T1000 (cell line): Measurements from ENCODE around the gene TPPP.
"Not testable (repeated sequence)": the region's sequence is repeated elsewhere in the genome, so short reads cannot be mapped to it uniquely, and the experiment has no call there.

Source experiments
- DNase-seq: peaks from one replicate; lab custom pipeline; 2025; ENCODE audit warnings: mixed read lengths; lab: John Stamatoyannopoulos, UW

TPPP gene

DNA sequence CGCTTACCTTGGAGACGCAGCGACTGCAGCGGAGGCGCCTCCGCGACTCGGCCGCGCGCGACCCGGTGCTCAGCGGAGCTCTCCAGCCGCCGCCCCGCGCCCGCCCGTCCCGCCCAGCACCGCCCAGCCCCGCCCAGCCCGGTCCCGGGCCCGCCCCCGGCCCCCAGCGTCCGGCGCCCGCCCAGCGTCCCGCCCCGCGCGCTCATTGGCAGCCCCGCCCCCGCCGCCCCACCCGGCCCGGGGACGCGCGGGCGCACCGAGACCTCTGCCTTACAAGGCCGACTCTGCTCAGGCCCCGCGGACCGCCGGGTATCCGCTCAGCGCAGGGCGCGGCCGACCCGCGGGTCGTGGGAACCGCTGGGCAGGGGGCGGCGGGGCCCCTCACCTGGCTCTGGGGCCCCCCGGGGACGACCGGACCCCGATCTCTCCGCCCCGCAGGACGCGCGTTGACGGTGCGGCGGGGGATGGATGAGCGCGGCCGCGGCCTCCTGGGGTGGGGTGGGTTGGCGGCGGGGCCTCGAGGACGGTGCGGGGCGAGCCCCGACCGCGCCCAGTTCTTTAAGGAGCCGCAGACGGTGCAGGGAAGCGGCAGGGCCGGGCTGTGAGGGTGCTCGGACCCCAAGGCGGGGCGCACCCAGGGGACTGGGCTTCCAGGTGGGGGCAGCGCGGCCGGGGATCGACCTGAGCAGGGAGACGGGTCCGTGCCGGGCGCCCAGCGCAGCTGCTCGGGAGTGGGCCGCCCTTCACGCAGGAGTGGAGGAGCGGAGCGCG, at the start of gene TPPP:
TPPP (minus strand) TSS at position 82 of the 771 bp plus-strand sequence. CDS start 15,292 bp downstream, outside the sequence.
- peak; percentile 40 for DNase-seq

GRCh38 chr5:742276-742675, 49.1 kb upstream of the TPPP start:
- DNase-seq = not testable (repeated sequence)

DNA sequence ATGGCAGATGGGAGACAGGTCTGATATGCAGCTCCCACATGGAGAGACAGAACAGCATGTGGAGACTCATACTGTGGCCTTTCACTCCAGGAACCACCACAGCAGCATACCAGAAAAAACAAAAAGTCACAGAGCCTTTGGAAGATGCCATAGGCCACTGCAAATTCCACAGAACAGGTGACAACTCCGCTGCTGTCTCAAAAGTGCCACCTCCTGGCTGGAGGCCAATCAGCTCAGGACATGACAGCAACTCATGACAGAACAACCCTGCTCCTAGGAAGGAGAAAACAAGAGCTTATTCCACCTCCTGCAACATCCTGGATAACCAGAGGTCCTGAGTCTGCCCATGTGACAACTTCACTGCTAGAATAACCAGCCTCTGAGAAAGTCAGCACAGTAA, 41.0 kb upstream of the TPPP start:
- DNase-seq = not testable (repeated sequence)

DNA sequence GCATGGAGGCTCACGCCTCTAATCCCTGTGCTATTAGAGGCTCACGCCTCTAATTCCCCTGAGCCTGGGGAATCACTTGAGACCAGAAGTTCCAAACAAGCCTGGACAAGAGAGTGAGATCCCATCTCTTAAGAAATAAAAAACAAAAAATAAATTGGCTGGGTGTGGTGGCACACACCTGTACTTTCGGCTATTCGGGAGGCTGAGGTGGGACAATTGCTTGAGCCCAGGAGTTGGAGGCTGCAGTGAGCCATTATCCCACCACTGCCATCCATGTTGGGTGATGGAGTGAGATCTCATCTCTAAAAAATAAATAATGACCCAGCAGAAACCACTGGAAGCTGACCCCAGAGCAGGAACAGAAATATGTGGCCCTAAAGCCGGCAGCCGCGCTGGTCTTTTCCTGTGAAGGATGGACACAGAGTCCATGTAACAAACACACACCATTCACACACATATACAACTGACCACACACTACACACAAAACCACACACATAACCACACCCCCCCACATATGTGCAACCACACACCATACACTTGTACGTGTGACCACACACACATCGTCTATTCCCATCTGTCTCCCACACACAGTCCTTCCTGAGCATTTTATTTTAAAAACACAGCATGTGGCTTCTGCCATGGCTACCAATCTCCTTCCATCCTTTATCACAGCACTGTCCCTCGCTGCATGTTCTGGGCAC, 39.8 kb upstream of the TPPP start:
- DNase-seq = not testable (repeated sequence)

DNA sequence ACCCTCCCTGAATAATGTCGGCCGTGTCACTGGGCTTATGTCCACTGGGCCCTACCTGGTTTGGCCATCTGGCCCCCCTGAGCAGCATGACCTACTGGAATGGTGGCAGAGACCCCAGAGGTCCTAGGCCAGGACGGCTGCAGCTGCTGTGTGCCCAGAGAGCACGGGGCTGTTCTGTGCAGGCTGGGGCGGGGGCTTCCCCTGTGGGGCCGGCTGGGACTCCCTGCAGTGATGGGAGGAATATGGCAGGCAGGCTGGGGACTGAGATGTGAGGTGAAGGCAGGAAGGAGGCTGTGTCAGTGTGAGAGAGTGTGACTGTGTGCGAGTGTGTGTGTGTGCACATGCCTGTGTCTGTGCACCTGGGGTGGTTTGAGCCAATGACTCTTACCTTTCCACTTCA, 36.1 kb upstream of the TPPP start:
- DNase-seq = not testable (repeated sequence)

GRCh38 chr5:727087-727486, 33.9 kb upstream of the TPPP start:
- DNase-seq = not testable (repeated sequence)

DNA sequence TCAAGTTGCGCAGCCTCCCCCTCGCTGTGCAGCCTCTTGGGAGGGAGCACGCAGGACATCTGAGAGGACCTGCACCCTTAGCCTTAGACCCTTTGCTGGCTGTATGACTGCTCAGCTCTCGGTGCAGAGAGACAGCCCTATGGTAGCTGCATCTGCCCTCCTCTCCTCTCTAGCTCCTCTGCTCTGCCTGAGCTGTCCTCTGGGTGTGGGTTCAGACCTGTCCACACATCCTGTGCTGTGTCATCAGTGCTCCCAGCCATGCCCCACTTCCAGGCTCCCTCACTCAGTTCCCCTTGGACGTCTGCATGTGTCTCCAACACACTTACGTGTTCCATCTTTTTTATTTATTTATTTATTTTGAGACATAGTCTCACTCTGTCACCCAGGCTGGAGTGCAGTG, 30.7 kb upstream of the TPPP start:
- not testable (repeated sequence) for DNase-seq

DNA sequence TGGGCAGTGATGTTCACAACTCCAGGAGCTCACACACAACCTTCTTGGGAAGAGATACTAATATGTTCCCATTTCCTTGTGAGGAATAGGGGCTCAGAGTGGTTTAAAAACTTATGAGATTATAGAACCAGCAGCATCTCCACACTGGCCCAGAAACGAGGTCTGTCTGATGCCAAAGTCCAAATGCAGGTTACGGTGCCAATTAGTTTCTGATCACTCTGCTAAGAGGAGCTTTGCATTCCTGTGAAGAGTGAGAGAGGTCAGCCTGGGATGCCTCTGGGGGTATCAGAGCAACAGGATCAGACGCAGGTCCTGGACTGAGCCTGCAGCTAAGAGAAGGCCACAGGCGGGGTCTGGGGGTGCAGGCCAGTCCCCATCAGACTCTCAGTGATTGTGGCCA, 30.2 kb upstream of the TPPP start:
- not testable (repeated sequence) for DNase-seq

- DNase-seq = not testable (repeated sequence)
Observed at GRCh38 chr5:719379-719778, 26.2 kb upstream of the TPPP start.

DNA sequence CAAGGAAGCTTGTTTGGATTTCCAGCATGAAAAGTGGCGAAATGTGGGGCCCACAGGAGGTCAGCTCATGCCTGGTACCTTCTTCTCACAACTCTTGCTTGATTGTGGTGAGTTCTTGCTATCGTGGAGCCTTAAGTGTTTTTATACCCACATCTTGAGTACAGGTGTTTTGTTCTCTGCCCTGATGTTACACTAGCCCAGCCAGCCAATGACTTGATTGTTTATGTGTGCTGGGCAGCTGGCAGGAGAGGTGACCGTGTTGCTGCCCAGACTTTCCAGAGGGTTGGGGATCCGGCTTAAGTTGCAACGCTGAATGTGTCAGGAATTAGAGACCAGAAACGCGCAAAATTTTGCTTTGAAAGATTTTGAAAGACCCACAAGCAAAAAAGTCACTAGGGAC, 24.0 kb upstream of the TPPP start:
- DNase-seq = no peak

- not testable (repeated sequence) for DNase-seq
Observed at GRCh38 chr5:716740-717139, 23.6 kb upstream of the TPPP start.

DNA sequence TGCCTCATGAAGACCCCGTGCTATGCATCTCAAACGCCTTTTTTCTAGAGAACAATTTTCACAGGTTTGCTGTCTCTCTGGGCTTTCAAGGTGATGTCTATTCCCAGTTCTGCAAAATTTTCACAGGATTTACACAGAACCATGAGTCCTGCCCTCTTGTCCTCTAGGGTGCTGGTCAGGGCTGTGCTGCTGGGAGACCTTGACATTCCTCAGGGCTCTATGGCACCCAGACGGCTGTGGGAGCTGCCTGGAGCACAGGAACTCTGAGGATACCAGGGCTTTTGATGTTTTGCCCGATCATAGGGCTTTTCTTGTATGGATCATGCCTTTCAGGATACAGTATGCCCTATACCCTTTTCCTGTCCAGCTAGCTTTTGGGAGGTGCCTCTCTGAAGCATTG, 22.5 kb upstream of the TPPP start:
- DNase-seq = not testable (repeated sequence)

DNA sequence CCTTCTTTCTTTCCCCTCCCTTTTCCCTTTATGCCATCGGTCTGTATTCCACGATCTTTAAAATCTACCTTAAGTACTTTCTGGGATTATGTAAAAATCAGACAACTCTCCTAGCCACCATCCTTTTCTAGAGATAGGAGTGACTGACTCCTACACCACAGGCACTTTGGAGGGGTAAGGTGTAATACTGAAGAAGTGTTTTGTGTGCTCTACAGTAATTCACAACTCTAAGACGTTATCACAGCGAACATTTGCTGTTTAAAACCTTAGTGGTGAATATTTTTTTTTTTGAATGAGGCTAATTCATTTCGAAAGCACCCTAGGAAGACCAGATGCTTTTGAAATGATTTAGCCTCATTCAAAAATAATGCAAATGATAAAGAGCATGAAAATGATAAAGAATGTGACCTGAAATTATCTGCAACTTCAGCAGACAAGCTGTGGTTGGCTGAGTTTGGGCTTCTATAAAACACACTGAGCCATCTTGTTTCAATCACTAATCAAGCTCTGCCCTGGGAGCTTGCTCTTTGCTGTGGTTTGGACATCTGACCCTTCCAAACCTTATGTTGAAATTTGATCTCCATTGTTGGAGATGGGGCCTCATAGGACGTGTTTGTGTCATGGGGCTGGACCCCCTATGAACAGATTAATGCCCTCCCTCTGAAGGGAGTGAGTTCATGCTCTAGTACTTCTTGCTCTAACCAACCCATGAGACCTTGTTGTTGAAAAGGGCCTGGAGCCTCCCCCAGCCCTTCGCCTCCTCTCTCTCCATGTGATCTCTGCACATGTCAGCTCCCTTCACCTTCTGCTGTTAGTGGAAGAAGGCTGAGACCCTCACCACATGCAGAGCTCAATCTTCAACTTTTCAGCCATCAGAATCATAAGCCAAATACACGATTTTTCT, 21.3 kb upstream of the TPPP start:
- DNase-seq = not testable (repeated sequence)

DNA sequence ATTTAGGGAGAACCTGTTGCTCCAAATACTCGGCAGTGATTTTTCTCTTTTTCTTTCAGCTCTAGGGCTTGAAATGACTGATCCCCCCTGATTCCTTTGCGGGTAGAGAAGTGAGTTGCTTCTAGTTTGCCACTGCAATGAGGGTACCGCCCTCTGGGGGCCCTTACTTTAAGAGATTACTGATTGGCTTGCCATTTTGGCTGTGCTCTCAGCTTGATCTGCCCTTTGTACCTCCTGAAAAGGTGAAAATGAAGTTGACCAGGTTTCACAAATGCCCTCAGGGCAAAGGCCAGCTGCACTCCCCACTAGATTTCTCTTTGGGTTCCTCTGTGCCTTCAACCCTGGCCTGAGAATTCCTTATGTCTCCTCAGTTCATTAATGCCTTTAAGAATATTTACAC, 20.5 kb upstream of the TPPP start:
- DNase-seq = not testable (repeated sequence)

GRCh38 chr5:708848-709517, 15.8 kb upstream of the TPPP start:
- DNase-seq = not testable (repeated sequence)

- DNase-seq = not testable (repeated sequence)
Observed at GRCh38 chr5:708374-708773, 15.2 kb upstream of the TPPP start.

DNA sequence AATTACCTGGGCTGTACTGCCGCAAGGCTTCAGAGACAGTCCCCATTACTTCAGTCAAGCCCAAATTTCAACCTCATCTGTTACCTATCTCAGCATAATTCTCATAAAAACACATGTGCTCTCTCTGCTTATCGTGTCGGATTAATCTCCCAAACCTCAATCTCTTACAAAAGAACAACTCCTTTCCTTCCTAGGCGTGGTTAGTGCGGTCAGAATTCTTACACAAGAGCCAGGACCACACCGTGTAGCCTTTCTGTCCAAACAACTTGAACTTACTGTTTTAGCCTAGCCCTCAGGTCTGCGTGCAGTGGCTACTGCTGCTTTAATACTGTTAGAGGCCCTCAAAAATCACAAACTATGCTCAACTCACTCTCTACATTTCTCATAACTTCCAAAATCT, 13.0 kb upstream of the TPPP start:
- not testable (repeated sequence) for DNase-seq

DNA sequence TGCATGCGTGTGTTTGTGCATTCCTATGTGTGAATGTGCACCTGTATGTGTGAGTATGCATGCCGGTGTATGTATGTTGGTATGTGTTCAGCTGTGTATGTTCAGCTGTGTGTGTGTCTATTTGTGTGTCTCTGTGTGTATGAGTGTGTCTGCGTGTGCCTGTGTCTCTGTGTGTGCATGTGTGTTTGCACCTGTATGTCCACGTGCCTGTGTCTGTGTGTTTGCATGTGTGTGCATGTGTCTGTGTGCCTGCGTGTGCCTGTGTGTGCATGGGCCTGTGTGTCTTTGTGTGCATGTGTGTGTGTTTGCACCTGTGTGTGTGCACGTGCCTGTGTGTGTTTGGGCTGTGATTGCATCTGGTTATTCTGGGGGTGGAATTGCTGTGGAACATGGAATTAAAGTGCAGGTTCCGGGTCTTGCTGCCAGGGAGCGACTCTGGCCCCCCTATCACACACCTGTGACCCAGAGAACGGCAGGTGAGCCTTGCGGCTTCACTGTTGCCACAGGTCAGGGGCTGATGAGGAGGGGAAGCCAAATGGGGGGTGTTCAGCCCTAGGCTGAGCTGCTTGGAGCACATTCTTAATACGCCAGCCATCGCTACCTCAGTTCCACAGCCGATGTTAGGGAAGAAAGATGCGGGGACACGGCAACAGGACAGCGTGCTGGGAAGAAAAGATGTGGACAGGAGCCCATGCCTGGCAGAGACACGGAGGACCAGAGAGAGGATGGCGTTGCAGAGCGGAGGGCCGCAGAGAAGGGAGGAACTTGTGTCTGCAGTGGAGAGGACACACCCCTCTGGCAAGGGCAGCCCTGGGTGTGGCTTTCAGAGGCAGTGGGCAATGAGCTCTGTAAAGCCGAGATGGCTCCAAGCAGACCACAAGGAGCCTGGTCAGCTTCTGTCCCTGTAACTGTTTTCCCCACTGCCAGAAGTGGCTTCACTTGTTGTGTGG, 3.9 kb upstream of the TPPP start:
- DNase-seq = not testable (repeated sequence)

GRCh38 chr5:696191-696590, 3.0 kb upstream of the TPPP start:
- DNase-seq = not testable (repeated sequence)

DNA sequence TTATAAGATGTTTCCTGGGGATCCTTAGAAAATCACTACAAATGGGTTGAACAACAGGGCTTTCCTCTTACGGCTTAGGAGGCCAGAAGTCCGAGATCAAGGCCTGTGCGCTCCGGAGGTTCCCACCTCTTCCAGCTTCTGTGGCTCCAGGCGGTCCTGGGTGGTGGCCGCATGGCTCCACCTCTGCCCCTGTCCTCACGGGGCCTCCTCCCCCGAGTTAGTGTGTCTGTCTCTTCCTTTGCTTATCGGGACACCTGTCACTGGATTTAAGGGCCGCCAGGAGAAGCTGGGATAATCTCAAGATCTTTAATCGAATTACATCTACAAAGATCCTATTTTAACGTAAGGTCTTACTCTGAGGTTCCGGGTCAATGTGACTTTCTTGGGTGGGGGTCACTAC, 2.3 kb upstream of the TPPP start:
- not testable (repeated sequence) for DNase-seq
